Suprapubic skin (tissue), 4 donors: ENCODE data around the gene COL23A1. TPM values are rescaled to one million over a fixed set of nuclear protein-coding genes. Genes with fewer than 3 reads are reported as not detected.

Source experiments
- DNase-seq, 2 donors: peaks; one replicate each; pipeline ENCODE4 v3.0.0-alpha.2; 2019; ENCODE audit warnings: low spot score in 2 of 2
- H3K27ac ChIP-seq: fragments of 200-600 bp; sonication (generic); one replicate; pipeline ENCODE4 v1.5.1; 2019
- H3K27me3 ChIP-seq: fragments of 200-600 bp; sonication (generic); one replicate; pipeline ENCODE4 v1.5.1; 2019
- H3K36me3 ChIP-seq: fragments of 200-600 bp; sonication (generic); one replicate; pipeline ENCODE4 v1.5.1; 2019
- H3K4me1 ChIP-seq: fragments of 200-600 bp; sonication (generic); one replicate; pipeline ENCODE4 v1.5.1; 2019
- H3K4me3 ChIP-seq: fragments of 200-600 bp; sonication (generic); one replicate; pipeline ENCODE4 v1.5.1; 2019; ENCODE audit warnings: mild to moderate bottlenecking
- H3K9me3 ChIP-seq: fragments of 200-600 bp; sonication (generic); one replicate; pipeline ENCODE4 v1.5.1; 2019
- CTCF ChIP-seq, 2 donors: fragments of 200-600 bp in 1 of 2; fragments of 450-650 bp in 1 of 2; sonication (generic) in 1 of 2; IDR thresholded peaks; one replicate each; pipeline ENCODE4 v1.5.1; 2016 to 2019; ENCODE audit warnings: antibody characterized with exemption in 2 of 2, mild to moderate bottlenecking in 1 of 2, moderate library complexity in 1 of 2
- EP300 ChIP-seq: sonication (generic); formaldehyde crosslinking; IDR thresholded peaks from one replicate; pipeline ENCODE4 v1.6.1; 2017; ENCODE audit warnings: antibody characterized with exemption
- POLR2A ChIP-seq, 2 donors: fragments of 450-650 bp; IDR thresholded peaks; one replicate each; pipeline ENCODE4 v1.6.1; 2017; ENCODE audit warnings: antibody characterized with exemption in 2 of 2, mild to moderate bottlenecking in 2 of 2, moderate library complexity in 2 of 2
- POLR2AphosphoS5 ChIP-seq, 3 donors: sonication (generic); formaldehyde crosslinking; IDR thresholded peaks; one replicate each; pipeline ENCODE4 v1.6.1; 2017; ENCODE audit warnings: antibody characterized with exemption in 3 of 3
- whole genome bisulfite sequencing: methylation state at CpG from one replicate; pipeline ENCODE4 v1.1.5; 2018; 5-methylcytosine and 5-hydroxymethylcytosine counted together
- total RNA-seq, 4 donors: library from RNA; depleted of rRNA; stranded (reverse); fragments of >200 nt; gene quantifications; one replicate each; pipeline ENCODE4 v1.1.0, GENCODE V29; 2016

Gene COL23A1
- total RNA-seq, 4 donors from 2014 or later: 1.6 to 4.4 (median 3.4) TPM

- H3K36me3 ChIP-seq: no peaks in the 10 kb centered on the region
- H3K9me3 ChIP-seq: no peaks in the 10 kb centered on the region
- 63% methylated on average over 4 of the region's 4 CpGs for WGBS
- DNase-seq: peak in 1 of 2 donors; percentile 4
- no peak overlapping the region for H3K27ac ChIP-seq
- TF ChIP-seq EP300 (no peak), POLR2AphosphoS5 (IDR thresholded peaks at IDR 0.05) (no peak), POLR2A (IDR thresholded peaks at IDR 0.05) (no peak), CTCF (IDR thresholded peaks at IDR 0.05) (no peak)
- H3K4me3 ChIP-seq: no peak overlapping the region
- peaks cover 1% of the 10 kb centered on the region for H3K27me3 ChIP-seq
- no peaks in the 10 kb centered on the region for H3K4me1 ChIP-seq
These were observed 198.7 kb downstream of the COL23A1 start for GRCh38 chr5:178391480-178391879.

GRCh38 chr5:178389796-178390195 lies 200.4 kb downstream of the COL23A1 start:
- Histone ChIP-seq H3K27ac (no peak overlapping the region), H3K4me1 (no peaks in the 10 kb centered on the region), H3K36me3 (no peaks in the 10 kb centered on the region), H3K27me3 (peaks cover 10% of the 10 kb centered on the region), H3K4me3 (no peak overlapping the region), H3K9me3 (no peaks in the 10 kb centered on the region)
- DNase-seq: peak; percentile 30 to 31
- TF ChIP-seq POLR2A (IDR thresholded peaks at IDR 0.05) (no peak), CTCF (IDR thresholded peaks at IDR 0.05) (no peak), EP300 (no peak), POLR2AphosphoS5 (IDR thresholded peaks at IDR 0.05) (no peak)
- WGBS: 82% methylated on average over 10 of the region's 12 CpGs

GRCh38 chr5:178389026-178389729 lies 201.0 kb downstream of the COL23A1 start:
- WGBS: 92% methylated on average over 8 of the region's 8 CpGs
- Histone ChIP-seq H3K36me3 (no peaks in the 10 kb centered on the region), H3K4me3 (no peak overlapping the region), H3K4me1 (peaks cover 2% of the 10 kb centered on the region), H3K9me3 (no peaks in the 10 kb centered on the region), H3K27ac (no peak overlapping the region), H3K27me3 (peaks cover 12% of the 10 kb centered on the region)
- peak; percentile 13 to 58 for DNase-seq
- TF ChIP-seq POLR2AphosphoS5 (IDR thresholded peaks at IDR 0.05) (no peak), CTCF (IDR thresholded peaks at IDR 0.05) (no peak), POLR2A (IDR thresholded peaks at IDR 0.05) (no peak), EP300 (no peak)

GRCh38 chr5:178388386-178389025 lies 201.7 kb downstream of the COL23A1 start:
- TF ChIP-seq CTCF (IDR thresholded peaks at IDR 0.05) (no peak), EP300 (no peak), POLR2AphosphoS5 (IDR thresholded peaks at IDR 0.05) (no peak), POLR2A (IDR thresholded peaks at IDR 0.05) (no peak)
- H3K9me3 ChIP-seq: no peaks in the 10 kb centered on the region
- DNase-seq: peak; percentile 66 to 78
- H3K36me3 ChIP-seq: no peaks in the 10 kb centered on the region
- no peak overlapping the region for H3K4me3 ChIP-seq
- peaks cover 12% of the 10 kb centered on the region for H3K27me3 ChIP-seq
- WGBS: 59% methylated on average over 8 of the region's 8 CpGs
- H3K4me1 ChIP-seq: peaks cover 6% of the 10 kb centered on the region
- H3K27ac ChIP-seq: no peak overlapping the region

- Histone ChIP-seq H3K9me3 (no peaks in the 10 kb centered on the region), H3K27ac (no peak overlapping the region), H3K4me1 (peaks cover 6% of the 10 kb centered on the region), H3K36me3 (no peaks in the 10 kb centered on the region), H3K4me3 (no peak overlapping the region), H3K27me3 (peaks cover 16% of the 10 kb centered on the region)
- 90% methylated on average over 7 of the region's 7 CpGs for WGBS
- no peak for TF ChIP-seq EP300
- TF ChIP-seq POLR2AphosphoS5 (IDR thresholded peaks at IDR 0.05): no peak
- no peak for TF ChIP-seq POLR2A (IDR thresholded peaks at IDR 0.05)
- no peak for TF ChIP-seq CTCF (IDR thresholded peaks at IDR 0.05)
- DNase-seq: peak; percentile 31 to 61
These were observed 202.4 kb downstream of the COL23A1 start for GRCh38 chr5:178387856-178388190.
